GM21367 (cell line): ENCODE data around the gene GSK3B.
"Not testable (repeated sequence)": the region's sequence is repeated elsewhere in the genome, so short reads cannot be mapped to it uniquely, and the experiment has no call there.

ENCODE experiments used
- ATAC-seq: cut with Tn5 transposase; IDR thresholded peaks from one replicate; pipeline ENCODE4 v1.9.1; 2021; ENCODE audit not compliant: unreplicated experiment

Gene GSK3B

GRCh38 chr3:120018299-120018698 lies 75.9 kb downstream of the GSK3B start:
- ATAC-seq: no peak

- ATAC-seq: no peak
Measured at GRCh38 chr3:120017692-120018091, 76.6 kb downstream of the GSK3B start.

- no peak for ATAC-seq
Measured at GRCh38 chr3:120013481-120013880, 80.8 kb downstream of the GSK3B start.

GRCh38 chr3:120005741-120006140 lies 88.5 kb downstream of the GSK3B start:
- not testable (repeated sequence) for ATAC-seq

DNA sequence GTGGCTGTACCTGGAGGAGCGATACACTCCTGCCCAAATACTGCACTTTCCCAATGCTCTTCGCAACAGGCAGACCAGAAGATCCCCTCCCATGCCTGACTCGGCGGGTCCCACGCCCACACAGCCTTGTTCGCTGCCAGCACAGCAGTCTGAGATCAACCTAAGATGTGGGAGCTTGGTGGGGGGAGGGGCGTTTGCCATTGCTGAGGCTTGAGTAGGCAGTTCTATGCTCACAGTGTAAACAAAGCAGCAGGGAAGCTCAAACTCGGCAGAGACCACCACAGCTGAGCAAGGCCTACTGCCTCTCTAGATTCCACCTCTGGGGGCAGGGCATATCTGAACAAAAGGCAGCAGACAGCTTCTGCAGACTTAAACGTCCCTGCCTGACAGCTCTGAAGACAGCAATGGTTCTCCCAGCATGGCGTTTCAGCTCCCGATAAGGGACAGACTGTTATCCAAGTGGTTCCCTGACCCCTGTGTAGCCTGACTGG lies 90.2 kb downstream of the GSK3B start:
- not testable (repeated sequence) for ATAC-seq

- ATAC-seq: no peak
Measured at GRCh38 chr3:119998166-119998565, 96.1 kb downstream of the GSK3B start.

DNA sequence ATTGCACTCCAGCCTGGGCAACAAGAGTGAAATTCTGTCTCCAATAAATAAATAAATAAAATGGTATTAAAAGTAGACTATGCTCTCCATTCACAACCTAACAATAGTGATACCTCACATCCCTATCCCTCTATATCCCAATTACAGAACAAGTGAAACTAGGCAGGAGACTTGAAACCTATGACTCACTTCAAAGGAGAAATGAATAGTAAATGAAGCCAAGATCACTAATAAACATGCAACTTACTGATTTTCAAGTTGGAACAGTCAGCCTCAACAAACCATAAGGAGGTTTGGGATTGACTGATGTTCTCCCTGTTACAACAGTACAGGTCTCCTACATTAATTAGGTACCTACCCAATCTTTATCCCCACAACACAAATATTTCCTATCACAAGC lies 103.4 kb downstream of the GSK3B start:
- no peak for ATAC-seq

DNA sequence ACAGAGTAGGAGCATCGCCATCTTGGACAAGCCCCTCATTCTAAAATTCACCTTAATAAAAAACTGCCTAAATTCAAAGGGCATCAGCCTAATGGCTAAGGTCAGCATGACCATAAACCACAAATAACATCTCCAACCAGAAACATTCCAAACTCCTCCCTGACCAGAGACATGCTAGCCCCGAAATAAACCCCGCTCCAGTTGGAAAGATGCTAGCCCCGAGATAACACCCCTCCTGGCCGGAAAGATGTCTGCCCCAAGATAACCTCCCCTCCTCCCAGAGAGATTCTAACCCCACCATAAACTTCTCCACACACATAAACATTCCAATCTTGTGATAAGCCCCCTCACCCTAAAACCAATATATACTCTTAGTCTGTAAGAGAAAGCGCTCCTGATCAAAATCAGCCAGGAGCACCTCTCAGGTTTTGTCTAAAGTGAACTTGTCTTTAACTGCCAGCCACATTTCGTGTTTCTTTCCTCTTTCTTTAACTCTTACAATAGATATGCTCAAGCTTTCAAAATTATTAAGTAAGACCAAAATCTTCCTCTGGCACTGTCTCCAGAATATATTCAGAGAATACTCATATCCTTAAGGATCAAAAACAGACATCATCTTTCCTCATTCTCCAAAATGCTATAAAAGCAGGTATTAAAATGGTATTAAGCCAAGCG lies 104.1 kb downstream of the GSK3B start:
- no peak for ATAC-seq

- not testable (repeated sequence) for ATAC-seq
Measured at GRCh38 chr3:119986812-119987211, 107.4 kb downstream of the GSK3B start.

GRCh38 chr3:119981386-119981785 lies 112.9 kb downstream of the GSK3B start:
- no peak for ATAC-seq

DNA sequence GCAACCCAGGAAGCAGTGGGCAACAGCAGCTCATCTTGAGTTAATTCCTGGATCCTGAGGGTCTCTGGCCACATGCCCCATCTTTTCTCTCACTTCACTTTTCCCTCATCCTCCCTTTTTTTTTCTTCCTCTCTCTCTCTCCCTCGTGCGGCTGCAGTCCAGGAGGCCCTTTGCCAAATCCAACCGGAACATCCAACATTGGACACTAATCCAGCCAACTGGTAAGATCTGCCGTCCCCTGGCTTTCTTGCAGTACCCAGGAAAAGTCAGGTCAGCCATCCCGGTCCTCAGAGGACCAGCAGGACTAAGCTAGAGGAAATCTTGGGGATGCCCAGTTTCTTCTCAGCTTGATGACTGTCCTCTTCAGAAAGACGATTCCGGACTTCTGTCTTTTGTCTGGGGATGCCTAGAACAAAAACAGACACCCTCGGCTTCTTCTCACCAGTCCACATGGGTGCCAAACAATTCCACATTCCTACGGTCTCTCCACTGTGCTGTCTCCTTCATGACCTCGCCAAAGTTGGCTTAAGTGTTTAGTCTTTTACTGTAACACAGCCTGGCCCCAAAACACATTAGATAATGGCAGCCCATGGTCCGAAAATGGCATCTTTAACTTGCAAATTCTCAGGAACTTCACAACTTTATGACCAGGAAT lies 115.6 kb downstream of the GSK3B start:
- ATAC-seq: no peak

DNA sequence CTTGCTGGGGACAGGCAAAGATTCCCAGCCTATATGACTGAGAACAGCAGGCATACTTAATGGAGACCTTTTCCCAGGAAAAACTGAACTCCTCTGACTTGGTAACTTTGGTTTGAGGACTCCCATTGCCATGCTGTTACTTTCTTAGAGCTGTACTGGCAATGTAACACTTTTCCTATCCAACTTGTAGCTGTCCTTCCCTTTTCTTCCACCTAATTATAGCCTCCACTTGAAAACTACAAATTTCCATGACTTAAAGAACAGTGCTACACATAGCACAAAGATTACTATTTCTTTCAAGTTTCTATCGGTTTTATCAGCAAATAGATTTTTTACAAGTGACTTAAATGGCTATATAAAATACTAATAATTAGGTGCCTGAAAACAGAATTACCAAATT lies 116.9 kb downstream of the GSK3B start:
- ATAC-seq: no peak

GRCh38 chr3:119976214-119976613 lies 118.0 kb downstream of the GSK3B start:
- no peak for ATAC-seq

DNA sequence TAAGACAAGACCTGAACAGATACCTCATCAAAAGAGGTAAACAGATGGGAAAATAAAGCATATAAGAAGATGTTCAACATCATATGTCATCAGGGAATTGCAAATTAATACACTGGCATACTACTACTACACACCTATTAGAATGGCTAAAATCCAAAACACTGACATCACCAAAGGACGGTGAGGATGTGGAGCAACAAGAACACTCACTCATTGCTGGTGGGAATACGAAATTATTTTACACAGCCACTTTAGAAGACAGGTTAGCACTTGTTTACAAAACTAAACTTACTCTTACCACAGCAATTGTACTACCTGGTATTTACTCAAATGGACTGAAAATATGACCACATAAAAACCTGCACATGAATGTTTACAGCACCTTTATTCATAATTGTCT lies 119.6 kb downstream of the GSK3B start:
- no peak for ATAC-seq

GRCh38 chr3:119973018-119973646 lies 121.1 kb downstream of the GSK3B start:
- no peak for ATAC-seq

- ATAC-seq: no peak
Measured at GRCh38 chr3:119969759-119970158, 124.5 kb downstream of the GSK3B start.

- no peak for ATAC-seq
Measured at GRCh38 chr3:119967353-119968006, 126.8 kb downstream of the GSK3B start.

DNA sequence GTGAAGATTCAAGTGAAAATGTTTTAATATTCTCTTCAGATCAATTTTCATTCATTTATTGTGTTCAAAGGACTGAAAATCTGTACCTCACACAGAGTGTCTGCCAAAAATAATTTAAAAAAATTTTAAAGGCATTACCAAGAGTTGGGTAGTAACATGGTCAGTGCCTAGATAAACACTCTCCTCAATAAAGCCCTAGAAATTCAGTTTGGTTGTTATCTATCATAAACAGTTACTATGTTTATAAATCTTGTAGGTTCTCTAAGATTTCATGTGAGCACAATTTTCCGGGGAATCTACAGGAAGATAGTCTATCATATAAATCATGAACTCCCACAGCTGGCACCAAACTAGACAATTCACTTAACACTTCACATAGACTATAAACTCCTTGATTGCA lies 128.6 kb downstream of the GSK3B start:
- no peak for ATAC-seq

GRCh38 chr3:119964294-119964693 lies 130.0 kb downstream of the GSK3B start:
- ATAC-seq: no peak

- ATAC-seq: no peak
Measured at GRCh38 chr3:119955972-119956371, 138.3 kb downstream of the GSK3B start.

DNA sequence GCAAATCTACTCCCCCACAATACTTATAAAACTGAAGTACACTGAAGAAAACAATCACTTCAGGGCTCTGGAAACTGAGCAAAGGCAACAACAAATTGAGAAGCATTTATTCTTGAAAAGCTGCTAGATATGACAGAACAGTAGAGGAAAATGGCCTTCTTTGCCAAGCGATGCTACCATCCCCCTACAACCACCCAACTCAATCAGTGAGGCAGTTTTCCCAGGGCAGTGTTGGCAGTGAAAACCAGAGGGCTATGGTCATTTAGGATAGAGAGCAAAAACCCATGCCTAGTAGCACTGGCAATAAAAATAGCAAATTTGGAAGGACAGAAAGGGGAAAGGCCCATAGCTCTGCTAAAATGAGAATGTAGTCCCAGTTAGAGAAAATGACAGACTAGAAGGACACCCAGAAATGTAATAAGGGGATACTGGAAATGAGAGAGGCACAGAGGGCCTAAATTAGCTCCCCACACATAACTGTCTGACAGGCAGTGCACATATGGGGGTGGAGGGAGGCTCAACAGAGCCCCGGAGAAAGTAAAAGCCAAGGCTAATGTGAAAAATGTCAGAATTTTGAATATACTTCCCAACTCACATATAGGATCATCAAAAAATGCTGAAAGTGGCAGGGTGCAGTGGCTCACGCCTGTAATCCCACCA lies 143.5 kb downstream of the GSK3B start:
- ATAC-seq: no peak
